Endothelial cell (in vitro differentiated cells): ENCODE results near the gene NOL9. TPM values are rescaled to one million over a fixed set of nuclear protein-coding genes. Genes with fewer than 3 reads are reported as not detected.

Experiments used
- DNase-seq: peaks from one replicate; pipeline ENCODE4 v3.0.0; 2021; ENCODE audit warnings: low spot score
- H3K27ac Mint-ChIP-seq: one replicate; pipeline ENCODE4 v1.8.0; 2021; ENCODE audit warnings: mixed read lengths, inconsistent platforms; ENCODE audit not compliant: unreplicated experiment
- H3K27me3 Mint-ChIP-seq: one replicate; pipeline ENCODE4 v1.8.0; 2021; ENCODE audit warnings: mild to moderate bottlenecking, moderate library complexity, mixed read lengths, inconsistent platforms; ENCODE audit not compliant: unreplicated experiment
- H3K36me3 Mint-ChIP-seq: one replicate; pipeline ENCODE4 v1.8.0; 2021; ENCODE audit warnings: mild to moderate bottlenecking, low read depth, mixed read lengths, inconsistent platforms; ENCODE audit not compliant: unreplicated experiment
- H3K4me1 Mint-ChIP-seq: one replicate; pipeline ENCODE4 v1.8.0; 2021; ENCODE audit warnings: mild to moderate bottlenecking, mixed read lengths, inconsistent platforms; ENCODE audit not compliant: unreplicated experiment
- H3K4me3 Mint-ChIP-seq: one replicate; pipeline ENCODE4 v1.8.0; 2021; ENCODE audit warnings: mild to moderate bottlenecking, mixed read lengths, inconsistent platforms; ENCODE audit not compliant: unreplicated experiment
- H3K9me3 Mint-ChIP-seq: one replicate; pipeline ENCODE4 v1.8.0; 2021; ENCODE audit warnings: mixed read lengths, inconsistent platforms; ENCODE audit not compliant: unreplicated experiment
- total RNA-seq: library from RNA; stranded (reverse); fragmentation: NEBNext Ultra II Directional; extraction: Animal tissue kit (Norgen Biotek cat#: 25700); gene quantifications from one replicate; pipeline ENCODE4 v1.2.1, GENCODE V29; 2021; ENCODE audit not compliant: unreplicated experiment
- TF ChIP-seq, protein P1 (sequence below): fragments of 200-600 bp; sonication (generic); IDR thresholded peaks from one replicate; pipeline ENCODE4 v1.5.0; 2021; ENCODE audit warnings: antibody characterized with exemption; ENCODE audit not compliant: unreplicated experiment

The NOL9 gene
- total RNA-seq, 1 donor from 2014 or later: 26.9 TPM

DNA sequence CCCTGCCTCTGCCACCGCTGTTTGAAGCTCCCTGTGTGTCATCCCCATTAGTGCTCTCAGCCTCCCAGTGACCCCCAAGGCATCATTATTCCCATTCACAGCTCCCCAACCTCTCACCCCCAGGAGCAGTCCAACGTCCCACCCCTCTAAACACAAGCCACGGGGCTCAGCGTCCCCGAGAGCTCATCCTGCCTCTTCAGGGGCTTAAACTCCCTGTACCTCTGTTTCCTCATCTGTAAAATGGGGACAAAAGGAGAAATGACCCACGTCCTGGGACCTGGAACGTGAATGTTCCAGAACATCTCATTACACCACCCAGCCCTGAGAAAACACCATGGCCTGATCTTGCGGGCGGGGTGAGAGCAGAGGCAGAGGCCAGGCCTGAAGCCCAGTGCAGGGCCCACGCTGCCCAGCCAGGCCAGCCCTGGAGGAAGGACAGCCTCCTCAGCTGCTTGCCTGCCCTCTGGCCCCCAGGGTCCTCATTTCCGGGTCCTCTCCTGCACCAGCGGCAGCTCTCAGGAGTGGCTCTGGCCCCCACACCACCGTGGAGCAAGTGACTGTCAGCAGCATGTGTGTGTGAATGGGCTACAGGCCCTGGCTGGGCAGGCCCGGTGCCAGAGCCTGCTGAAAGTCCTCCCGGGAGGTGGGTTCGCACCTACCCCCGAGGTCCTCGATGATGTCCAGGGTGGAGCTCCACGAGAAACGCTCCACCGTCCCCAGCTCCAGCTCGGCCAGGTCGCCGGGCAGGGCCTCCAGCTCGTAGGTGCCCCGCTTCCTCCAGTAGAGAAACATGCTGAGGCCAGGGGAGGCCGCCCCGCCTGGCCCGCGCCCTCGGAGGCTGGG, 48.7 kb downstream of the NOL9 start:
- H3K4me3 Mint-ChIP-seq: no peak overlapping the region
- no peaks in the 10 kb centered on the region for H3K9me3 Mint-ChIP-seq
- no peak for DNase-seq
- peaks cover 12% of the 10 kb centered on the region for H3K27me3 Mint-ChIP-seq
- no peaks in the 10 kb centered on the region for H3K4me1 Mint-ChIP-seq
- H3K36me3 Mint-ChIP-seq: no peaks in the 10 kb centered on the region
- TF ChIP-seq, protein P1, sequence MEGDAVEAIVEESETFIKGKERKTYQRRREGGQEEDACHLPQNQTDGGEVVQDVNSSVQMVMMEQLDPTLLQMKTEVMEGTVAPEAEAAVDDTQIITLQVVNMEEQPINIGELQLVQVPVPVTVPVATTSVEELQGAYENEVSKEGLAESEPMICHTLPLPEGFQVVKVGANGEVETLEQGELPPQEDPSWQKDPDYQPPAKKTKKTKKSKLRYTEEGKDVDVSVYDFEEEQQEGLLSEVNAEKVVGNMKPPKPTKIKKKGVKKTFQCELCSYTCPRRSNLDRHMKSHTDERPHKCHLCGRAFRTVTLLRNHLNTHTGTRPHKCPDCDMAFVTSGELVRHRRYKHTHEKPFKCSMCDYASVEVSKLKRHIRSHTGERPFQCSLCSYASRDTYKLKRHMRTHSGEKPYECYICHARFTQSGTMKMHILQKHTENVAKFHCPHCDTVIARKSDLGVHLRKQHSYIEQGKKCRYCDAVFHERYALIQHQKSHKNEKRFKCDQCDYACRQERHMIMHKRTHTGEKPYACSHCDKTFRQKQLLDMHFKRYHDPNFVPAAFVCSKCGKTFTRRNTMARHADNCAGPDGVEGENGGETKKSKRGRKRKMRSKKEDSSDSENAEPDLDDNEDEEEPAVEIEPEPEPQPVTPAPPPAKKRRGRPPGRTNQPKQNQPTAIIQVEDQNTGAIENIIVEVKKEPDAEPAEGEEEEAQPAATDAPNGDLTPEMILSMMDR: no peak
- peak overlapping the region; percentile 5 for H3K27ac Mint-ChIP-seq

DNA sequence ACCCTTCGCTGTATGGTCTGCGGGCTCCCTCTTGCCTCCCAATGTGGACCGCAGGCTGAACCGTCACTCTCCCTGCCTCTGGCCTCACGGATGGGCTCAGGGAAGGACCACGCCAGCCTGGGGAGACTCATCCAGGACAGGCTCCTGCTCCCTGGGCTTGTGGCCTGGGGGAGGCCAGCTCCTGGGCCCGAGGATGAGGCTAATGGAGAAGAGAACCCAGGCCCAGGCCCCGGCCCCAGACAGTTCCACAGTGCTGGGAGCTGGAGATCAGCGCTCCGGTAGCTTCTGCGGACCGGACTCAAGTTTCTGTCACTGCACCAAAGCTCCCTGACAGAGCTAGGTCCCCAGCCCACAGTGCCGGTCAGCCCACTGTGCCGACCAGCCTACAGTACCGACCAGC, 49.4 kb downstream of the NOL9 start:
- DNase-seq: no peak
- Mint-ChIP-seq H3K4me1 (no peaks in the 10 kb centered on the region), H3K27ac (no peak overlapping the region), H3K27me3 (peaks cover 12% of the 10 kb centered on the region), H3K36me3 (no peaks in the 10 kb centered on the region), H3K9me3 (no peaks in the 10 kb centered on the region), H3K4me3 (no peak overlapping the region)
- TF ChIP-seq, protein P1: no peak

DNA sequence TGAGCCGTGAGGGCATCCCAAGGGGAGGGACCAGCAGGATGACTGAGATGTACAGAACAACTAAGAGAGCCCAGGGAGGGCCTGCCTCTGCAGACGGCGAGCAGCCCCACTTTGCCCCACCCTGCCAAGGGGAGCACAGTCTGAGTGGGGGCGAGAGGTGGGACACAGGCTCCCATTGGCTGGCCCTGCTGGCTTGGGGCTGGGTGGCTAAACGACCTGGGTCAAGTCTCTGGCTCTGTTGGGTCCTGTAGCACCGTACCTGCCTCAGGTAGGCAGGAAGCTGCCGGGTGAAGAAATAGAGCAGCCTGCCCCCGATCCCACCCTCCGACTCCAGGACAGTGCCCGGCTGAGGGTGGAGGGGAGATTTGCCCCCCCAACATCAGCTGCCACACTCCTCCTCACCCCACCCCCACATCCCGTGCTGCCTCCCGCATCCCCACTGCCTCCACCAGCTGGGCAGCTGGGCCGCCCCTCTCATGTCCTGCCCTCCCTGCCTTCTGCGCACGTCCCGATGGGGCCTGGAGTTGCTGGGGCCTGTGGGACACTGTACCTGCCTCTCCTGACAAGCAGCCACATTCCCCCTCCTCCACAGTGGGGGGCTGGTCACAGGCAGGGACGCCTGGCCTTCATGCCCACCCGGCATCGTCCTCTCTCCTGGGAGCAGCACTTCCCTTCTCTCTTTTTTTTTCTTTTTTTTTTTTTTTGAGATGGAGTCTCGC, 50.3 kb downstream of the NOL9 start:
- H3K4me1 Mint-ChIP-seq: no peaks in the 10 kb centered on the region
- no peaks in the 10 kb centered on the region for H3K9me3 Mint-ChIP-seq
- H3K36me3 Mint-ChIP-seq: no peaks in the 10 kb centered on the region
- peaks cover 12% of the 10 kb centered on the region for H3K27me3 Mint-ChIP-seq
- no peak overlapping the region for H3K27ac Mint-ChIP-seq
- DNase-seq: no peak
- TF ChIP-seq, protein P1: no peak
- H3K4me3 Mint-ChIP-seq: no peak overlapping the region

DNA sequence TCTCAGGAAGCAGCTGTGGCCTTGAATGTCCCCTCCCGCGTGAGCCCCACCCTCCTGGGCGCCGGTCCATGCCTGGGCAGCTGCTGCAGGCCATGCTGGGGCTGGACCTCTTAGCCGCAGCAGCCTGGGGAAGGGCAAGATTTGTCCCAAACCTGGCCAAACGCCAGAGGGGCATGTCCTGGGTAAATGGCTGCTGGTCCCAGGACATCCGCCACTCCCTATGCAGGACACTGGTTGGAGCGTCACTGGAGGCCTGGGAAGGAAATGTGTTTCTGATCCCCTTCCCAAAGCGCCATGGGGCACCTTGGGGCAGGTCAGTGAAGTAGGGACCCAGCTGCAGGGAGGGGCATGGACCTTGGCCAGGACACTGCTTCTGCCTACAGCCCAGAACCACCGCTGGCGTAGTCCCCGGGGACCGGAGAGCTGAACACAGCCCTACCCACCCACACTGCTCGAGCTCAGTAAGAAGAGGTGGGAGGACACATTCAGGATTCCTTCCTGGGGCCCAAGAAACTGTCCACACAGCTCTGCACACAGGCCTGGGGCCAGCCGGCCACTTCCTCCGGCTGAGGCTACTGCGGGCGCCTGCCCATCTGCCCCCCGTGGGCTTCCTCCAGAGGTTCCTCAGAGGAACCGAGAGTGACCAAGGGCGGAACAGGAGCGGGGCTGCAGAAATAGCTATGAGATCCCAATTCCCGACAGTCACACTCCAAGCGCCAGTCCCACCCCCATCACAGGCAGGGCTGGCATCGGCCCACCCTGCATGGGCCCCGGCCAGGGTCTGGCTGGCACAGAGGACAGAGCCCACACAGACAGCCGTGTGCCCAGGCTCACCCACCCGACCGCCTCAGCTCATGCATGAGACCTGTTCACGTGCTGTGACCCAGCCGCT, 52.1 kb downstream of the NOL9 start:
- peaks cover 19% of the 10 kb centered on the region for H3K27me3 Mint-ChIP-seq
- H3K9me3 Mint-ChIP-seq: no peaks in the 10 kb centered on the region
- no peak for DNase-seq
- H3K4me1 Mint-ChIP-seq: no peaks in the 10 kb centered on the region
- no peak overlapping the region for H3K4me3 Mint-ChIP-seq
- no peaks in the 10 kb centered on the region for H3K36me3 Mint-ChIP-seq
- no peak overlapping the region for H3K27ac Mint-ChIP-seq
- TF ChIP-seq, protein P1: no peak
